AG08396 (cell line): ENCODE results near the gene FAM124B.
A peak's percentile ranks its signal among the peaks of the same experiment; 100 is the strongest.
"Not testable (repeated sequence)": the region's sequence is repeated elsewhere in the genome, so short reads cannot be mapped to it uniquely, and the experiment has no call there.

Experiments
- DNase-seq: peaks from one replicate; pipeline ENCODE4 v3.0.0; 2012; ENCODE audit warnings: low spot score, mixed read lengths

The FAM124B gene

DNA sequence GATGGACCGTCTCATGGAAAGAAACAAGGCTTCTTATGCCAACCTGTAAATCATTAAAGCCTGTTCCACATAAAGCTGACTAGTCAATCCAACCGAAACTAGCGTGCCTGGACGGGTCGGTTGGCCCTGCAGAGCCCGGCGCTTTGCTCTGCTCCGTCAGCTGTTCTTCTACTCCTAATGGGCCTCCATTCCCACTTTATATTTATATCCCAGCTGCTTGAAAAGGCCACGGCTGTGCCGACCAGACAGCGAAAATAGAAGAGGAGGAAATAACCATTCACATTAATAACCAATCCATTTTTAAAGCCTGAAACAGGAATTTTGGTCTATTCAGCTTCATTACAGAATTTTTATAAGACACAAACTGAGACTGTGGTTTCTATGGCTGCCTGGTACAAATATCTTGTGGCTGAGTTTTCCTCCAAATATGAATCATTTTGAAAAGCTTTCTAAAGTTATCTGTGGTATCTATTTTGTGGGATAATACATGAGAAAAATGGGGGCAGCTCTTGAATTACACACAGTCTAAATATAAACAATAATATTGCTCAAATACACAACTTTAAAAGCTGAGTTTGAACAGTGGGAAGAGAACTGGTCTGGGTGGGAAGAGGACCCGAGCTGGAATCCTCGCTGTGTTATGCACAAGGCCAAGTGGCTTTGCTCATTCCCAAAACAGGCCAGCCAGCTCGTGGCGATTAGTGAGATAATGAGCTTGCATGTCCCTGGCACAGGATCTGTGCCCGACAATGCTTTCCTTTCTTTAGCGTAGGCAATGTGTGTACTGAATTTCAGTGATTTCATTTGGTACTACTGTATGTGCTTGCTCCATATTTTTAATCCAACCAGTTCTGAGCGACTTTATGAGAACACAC is 10.5 kb upstream of the FAM124B start:
- DNase-seq: peak; percentile 48

- DNase-seq: no peak
Measured at GRCh38 chr2:224410946-224411561, 9.1 kb upstream of the FAM124B start.

- DNase-seq: no peak
Measured at GRCh38 chr2:224408676-224409075, 6.8 kb upstream of the FAM124B start.

DNA sequence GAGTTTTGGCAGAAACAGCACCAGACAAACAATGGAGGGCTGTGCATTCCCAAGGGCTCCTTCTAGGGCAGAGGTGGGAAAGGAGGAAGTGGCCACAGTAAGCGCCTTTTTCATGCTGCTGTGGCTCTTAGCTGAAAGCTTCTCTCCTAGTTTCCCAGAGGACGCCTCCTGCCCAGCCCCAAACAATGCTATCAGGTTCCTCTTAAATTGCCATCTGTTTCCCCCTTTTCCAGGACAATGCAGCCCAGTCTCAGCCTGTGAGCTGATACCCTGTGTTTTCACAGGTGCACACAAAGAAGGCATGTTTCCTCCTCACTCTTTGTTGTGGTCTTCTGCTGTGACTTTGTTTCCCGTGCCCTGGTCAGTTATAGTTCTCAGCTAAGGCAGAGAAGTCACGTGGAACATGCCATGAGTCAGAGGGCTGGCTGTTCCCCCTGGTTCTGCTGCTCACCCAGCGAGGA is 5.4 kb upstream of the FAM124B start:
- DNase-seq: no peak

- no peak for DNase-seq
Measured at GRCh38 chr2:224405841-224406370, 4.0 kb upstream of the FAM124B start.

- DNase-seq: no peak
Measured at GRCh38 chr2:224405412-224405811, 3.5 kb upstream of the FAM124B start.

DNA sequence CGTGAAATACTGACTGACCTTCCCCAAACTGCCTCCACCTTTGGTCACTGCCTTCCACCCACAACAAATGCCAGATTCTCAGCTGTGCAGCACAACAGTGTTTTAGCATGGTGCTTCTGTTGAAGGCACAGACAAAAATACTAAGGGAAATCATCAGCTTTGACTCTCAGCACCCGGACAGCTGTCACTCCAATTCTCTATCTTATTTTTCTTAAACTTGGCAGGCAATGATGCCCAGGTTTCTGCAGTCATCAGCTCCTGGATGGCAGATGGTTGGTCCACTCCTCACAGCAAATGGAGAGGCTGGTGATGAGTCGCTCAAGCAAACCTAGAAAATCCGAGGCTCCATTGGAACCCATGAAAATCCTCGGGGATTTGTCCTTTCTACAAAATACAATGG is 2.9 kb upstream of the FAM124B start:
- no peak for DNase-seq

- no peak for DNase-seq
Measured at GRCh38 chr2:224403657-224404056, 1.8 kb upstream of the FAM124B start.

- no peak for DNase-seq
Measured at GRCh38 chr2:224400886-224401632, 848 bp downstream of the FAM124B start.

DNA sequence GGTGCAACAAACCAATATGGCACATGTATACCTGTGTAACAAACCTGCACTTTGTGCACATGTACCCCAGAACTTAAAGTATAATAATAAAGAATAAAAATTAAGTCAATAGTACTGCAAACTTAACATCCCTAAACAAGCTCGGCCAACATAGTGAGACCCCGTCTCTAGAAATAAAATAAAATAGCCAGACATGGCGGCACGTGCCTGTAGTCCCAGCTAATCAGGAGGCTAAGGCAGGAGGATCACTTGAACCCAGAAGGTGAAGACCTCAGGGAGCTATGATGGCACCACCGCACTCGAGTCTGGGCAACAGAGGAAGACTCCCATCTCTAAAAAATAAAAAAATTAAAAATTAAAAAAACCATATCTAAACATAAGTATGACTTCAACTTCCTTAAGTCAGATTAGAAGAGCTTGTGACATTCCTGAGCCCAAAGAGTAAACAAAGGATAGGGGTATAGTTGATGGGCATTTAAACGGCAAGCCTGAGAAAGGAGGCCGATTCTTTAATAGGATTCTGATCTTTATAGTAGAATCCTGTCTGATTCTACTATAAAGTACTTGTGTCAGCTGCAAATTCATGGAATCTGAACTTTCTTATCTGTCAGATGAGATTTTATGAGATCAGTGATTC is 1.6 kb downstream of the FAM124B start:
- DNase-seq: no peak

DNA sequence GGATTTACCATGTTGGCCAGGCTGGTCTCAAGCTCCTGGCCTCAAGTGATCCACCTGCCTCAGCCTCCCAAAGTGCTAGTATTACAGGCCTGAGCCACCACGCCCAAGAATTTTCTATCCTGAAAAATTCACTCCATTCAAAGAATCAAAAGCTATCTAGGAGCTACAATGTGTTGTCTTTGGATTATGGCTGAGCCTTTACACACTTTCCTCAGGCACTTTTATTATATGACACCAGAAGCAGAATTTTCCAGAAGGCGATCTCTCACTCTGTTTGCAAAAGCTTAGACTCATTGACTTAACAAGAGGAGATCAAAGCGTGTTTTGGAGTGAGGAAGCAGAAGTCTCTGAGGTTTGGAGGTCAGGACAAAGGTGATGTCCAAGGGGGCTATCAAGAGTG is 3.6 kb downstream of the FAM124B start:
- no peak for DNase-seq

GRCh38 chr2:224397100-224397499 is 4.8 kb downstream of the FAM124B start:
- DNase-seq: not testable (repeated sequence)

GRCh38 chr2:224395620-224396390 is 6.1 kb downstream of the FAM124B start:
- DNase-seq: no peak

DNA sequence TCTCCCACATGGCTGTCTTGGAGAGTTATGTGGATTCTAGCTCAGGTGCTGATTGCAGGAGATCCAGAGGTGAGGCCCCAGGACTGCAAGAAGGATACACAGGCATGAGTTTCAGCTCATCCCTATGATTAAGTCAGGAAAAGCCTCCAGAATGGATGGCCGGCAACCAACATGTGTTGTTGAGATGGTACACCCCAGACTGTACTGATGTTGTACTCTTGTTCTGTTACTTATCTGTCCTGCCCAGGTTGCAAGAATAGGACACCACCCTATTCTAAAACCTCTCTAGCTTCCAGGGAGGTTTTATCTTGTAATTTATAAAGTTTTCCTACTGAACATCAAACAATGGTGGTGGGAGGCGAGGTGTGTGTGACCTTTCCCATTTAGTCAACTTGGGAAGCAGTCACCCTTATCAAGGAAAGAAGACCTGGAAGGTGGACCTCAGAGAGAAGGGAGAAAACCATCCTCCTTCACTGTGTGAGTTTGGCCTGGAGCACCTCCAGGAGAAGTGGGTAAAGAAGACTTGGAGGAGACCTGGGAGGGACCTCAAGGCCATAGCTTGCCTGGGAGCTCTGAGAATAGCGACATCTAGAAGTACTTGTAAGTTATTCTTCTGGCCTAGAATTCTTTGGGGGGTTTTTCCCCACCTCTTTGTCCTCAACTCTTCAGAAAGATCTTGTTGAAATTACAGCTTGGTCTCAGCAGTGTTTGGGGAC is 8.6 kb downstream of the FAM124B start:
- DNase-seq: no peak

DNA sequence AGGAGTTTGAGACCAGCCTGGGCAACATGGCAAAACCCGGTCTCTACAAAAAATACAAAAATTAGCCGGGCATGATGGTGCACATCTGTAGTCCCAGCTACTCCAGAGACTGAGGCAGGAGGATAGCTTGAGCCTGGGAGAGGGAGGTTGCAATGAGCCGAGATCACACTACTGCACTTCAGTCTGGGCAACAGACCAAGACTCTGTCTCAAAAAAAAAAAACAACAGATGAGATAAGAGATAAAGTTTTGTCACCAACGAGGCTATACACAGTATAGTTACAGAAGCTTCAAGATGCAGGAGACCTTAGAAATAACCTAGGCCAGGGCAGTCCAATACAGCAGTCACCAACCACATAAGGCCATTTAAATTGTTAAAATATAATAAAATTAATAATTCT is 9.4 kb downstream of the FAM124B start:
- DNase-seq: no peak

DNA sequence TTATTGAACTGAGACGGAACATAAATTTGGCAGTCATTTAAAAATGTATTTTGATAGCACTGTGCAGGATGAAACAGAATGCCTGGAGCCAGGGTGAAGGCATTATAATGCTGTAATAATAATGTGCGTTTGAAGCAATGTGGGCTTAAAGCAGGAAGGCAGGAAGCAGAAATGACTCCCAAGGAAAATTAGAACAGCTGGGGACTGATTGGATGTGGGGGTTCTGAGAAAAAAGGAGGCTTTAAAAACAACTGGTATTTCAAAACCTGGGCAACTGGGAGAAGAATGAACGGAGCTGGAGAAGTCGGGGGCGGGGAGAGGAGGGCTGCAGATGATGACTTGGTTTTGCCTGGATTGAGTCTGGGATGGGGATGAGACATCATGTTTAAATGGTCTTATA is 12.6 kb downstream of the FAM124B start:
- DNase-seq: no peak

DNA sequence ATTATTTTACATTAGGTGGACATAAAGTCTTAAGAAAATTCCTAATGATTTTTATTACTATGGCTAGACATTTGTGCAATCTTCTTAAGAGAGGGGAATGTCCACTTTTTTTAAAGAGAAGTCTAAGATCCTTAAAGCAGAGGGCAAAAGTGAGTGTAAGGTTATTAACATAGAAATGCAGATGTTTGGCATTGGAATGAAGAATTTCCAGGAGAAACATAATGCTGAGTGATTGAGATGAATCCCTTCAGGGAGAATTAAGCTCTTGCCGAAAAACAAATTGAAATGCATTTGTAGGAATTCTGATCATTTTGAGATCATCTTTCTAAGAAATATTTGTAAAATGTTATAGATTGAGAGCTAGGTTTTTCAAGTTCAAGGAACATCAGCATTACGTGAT is 15.0 kb downstream of the FAM124B start:
- DNase-seq: no peak

DNA sequence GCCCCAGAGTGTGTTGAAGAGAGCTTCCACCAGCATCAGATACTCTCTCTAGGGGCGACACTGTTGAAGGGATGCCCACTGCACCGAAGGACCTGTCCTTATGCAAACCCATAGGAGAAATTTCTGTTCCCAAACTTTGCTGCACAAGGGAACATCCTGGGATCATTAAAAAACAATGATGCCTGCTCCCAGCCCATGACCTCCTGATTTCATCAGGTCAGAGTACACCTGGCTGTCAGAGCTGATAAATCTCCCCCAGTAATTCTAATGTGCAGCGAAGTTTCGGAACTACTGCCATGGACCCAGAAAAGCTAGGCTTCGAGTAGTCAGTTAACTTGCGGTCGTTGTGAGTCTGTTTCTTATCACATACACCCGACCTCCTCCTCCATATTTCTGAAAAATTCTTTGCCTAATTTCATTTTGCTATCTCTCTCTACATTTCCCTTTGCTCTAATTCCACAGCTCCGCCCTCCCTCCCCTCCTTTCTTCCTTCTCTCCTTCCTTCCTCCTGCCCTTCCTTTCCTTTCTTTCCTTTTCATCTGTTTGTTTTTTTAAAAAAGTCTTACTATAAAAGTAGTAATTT is 18.8 kb downstream of the FAM124B start:
- no peak for DNase-seq

- not testable (repeated sequence) for DNase-seq
Measured at GRCh38 chr2:224382280-224382647, 19.6 kb downstream of the FAM124B start.
